Measurements from ENCODE around the gene ARAP1.

ARAP1 gene

GRCh38 chr11:72705442-72706365 is 46.5 kb downstream of the ARAP1 start:
- DNase-seq (ENCODE audit: low spot score), result no peak

GRCh38 chr11:72704783-72705265 is 47.4 kb downstream of the ARAP1 start:
- no peak for DNase-seq (ENCODE audit: low spot score)

GRCh38 chr11:72704028-72704782 is 48.0 kb downstream of the ARAP1 start:
- DNase-seq (ENCODE audit: low spot score), result no peak

- no peak for DNase-seq (ENCODE audit: low spot score)
These were observed 48.8 kb downstream of the ARAP1 start for GRCh38 chr11:72703267-72704008.

GRCh38 chr11:72702577-72703241 is 49.5 kb downstream of the ARAP1 start:
- DNase-seq (ENCODE audit: low spot score), result no peak

GRCh38 chr11:72702096-72702495 is 50.1 kb downstream of the ARAP1 start:
- DNase-seq (ENCODE audit: low spot score), result no peak

- no peak for DNase-seq (ENCODE audit: low spot score)
These were observed 50.7 kb downstream of the ARAP1 start for GRCh38 chr11:72701466-72701865.

GRCh38 chr11:72700146-72700545 is 52.1 kb downstream of the ARAP1 start:
- no peak for DNase-seq (ENCODE audit: low spot score)

GRCh38 chr11:72697814-72698213 is 54.4 kb downstream of the ARAP1 start:
- DNase-seq (ENCODE audit: low spot score), result no peak

- no peak for DNase-seq (ENCODE audit: low spot score)
These were observed 55.1 kb downstream of the ARAP1 start for GRCh38 chr11:72696866-72697700.

GRCh38 chr11:72695354-72695753 is 56.9 kb downstream of the ARAP1 start:
- no peak for DNase-seq (ENCODE audit: low spot score)

- DNase-seq (ENCODE audit: low spot score), result no peak
These were observed 58.8 kb downstream of the ARAP1 start for GRCh38 chr11:72693271-72693968.

- DNase-seq (ENCODE audit: low spot score), result no peak
These were observed 59.5 kb downstream of the ARAP1 start for GRCh38 chr11:72692498-72693237.

GRCh38 chr11:72690166-72690565 is 62.0 kb downstream of the ARAP1 start:
- DNase-seq (ENCODE audit: low spot score), result no peak

GRCh38 chr11:72688929-72689328 is 63.3 kb downstream of the ARAP1 start:
- DNase-seq (ENCODE audit: low spot score), result no peak

GRCh38 chr11:72688486-72688885 is 63.7 kb downstream of the ARAP1 start:
- DNase-seq (ENCODE audit: low spot score), result no peak

- no peak for DNase-seq (ENCODE audit: low spot score)
These were observed 64.9 kb downstream of the ARAP1 start for GRCh38 chr11:72687326-72687725.

GRCh38 chr11:72686639-72687220 is 65.5 kb downstream of the ARAP1 start:
- no peak for DNase-seq (ENCODE audit: low spot score)

Measured in SK-N-DZ (cell line).